Measurements from ENCODE around the gene KLHL28. TPM values are rescaled to one million over a fixed set of nuclear protein-coding genes. Genes with fewer than 3 reads are reported as not detected.

The KLHL28 gene
- total RNA-seq, 1 experiment from 2014 or later: 11.2 TPM

- TF ChIP-seq SP1 (IDR thresholded peaks at IDR 0.05; ENCODE audit: low read depth): no peak
- no peak for TF ChIP-seq SRF (IDR thresholded peaks at IDR 0.05; ENCODE audit: low read depth)
- no peak for TF ChIP-seq ELF1 (IDR thresholded peaks at IDR 0.05; ENCODE audit: borderline replicate concordance, low read depth)
These were observed 19.5 kb upstream of the KLHL28 start (continued) for GRCh38 chr14:44981198-44981597.

- H3K9ac ChIP-seq (ENCODE audit: low read length): no peak overlapping the region
- H3K36me3 ChIP-seq (ENCODE audit: control insufficient read depth in 1 of 2, insufficient read depth in 2 of 2, low read length in 2 of 2): no peaks in the 10 kb centered on the region
- no peaks in the 10 kb centered on the region for H3K27me3 ChIP-seq (ENCODE audit: insufficient read depth, low read length)
- no peaks in the 10 kb centered on the region for H3K9me3 ChIP-seq (ENCODE audit: control insufficient read depth in 1 of 2, insufficient read depth in 1 of 2, low read depth in 1 of 2, low read length in 2 of 2)
- TF ChIP-seq EZH2 (IDR thresholded peaks at IDR 0.05) (no peak), JUND (IDR thresholded peaks at IDR 0.05) (no peak), SIN3A (IDR thresholded peaks at IDR 0.05; ENCODE audit: low read depth) (no peak)
- no peak overlapping the region for H3K4me2 ChIP-seq (ENCODE audit: low read length)
- ChIA-PET CTCF (no interaction called here), RAD21 (ENCODE audit: low non-redundant PET in 1 of 2, low total read pairs in 2 of 2, uncharacterized antibody in 2 of 2, unreplicated experiment in 2 of 2) (no interaction called here), POLR2A (no interaction called here)
- no peaks in the 10 kb centered on the region; the same call in 1 of the 2 replicates for H3K79me2 ChIP-seq (ENCODE audit: insufficient read depth, low read length)
- no TSS peak for BruUV-seq (replicated peaks)
- H2AFZ ChIP-seq (ENCODE audit: low read depth, low read length, poor library complexity, severe bottlenecking): no peak overlapping the region
- no peak overlapping the region for H3K27ac ChIP-seq (ENCODE audit: low read depth, low read length)
- DNase-seq (ENCODE audit: low read depth, low spot score) (no peak), ATAC-seq (no peak)
- intact Hi-C loops (cut with micrococcal nuclease): no loop called here
- H3K4me3 ChIP-seq (replicated peaks in 1 of 2; ENCODE audit: low read depth in 1 of 2, low read length in 2 of 2): no peak overlapping the region
- H3K9me2 ChIP-seq (ENCODE audit: insufficient read depth): no peaks in the 10 kb centered on the region
- H3K4me1 ChIP-seq (ENCODE audit: control insufficient read depth in 1 of 2, insufficient read depth in 2 of 2, low read length in 2 of 2): no peaks in the 10 kb centered on the region
- H4K20me1 ChIP-seq (ENCODE audit: insufficient read depth): no peaks in the 10 kb centered on the region
These were observed 18.1 kb upstream of the KLHL28 start for GRCh38 chr14:44979740-44980356.

- DNase-seq (ENCODE audit: low read depth, low spot score) (no peak), ATAC-seq (no peak)
- H3K4me2 ChIP-seq (ENCODE audit: low read length): no peak overlapping the region
- H2AFZ ChIP-seq (ENCODE audit: low read depth, low read length, poor library complexity, severe bottlenecking): no peak overlapping the region
- H3K9me2 ChIP-seq (ENCODE audit: insufficient read depth): no peaks in the 10 kb centered on the region
- intact Hi-C loops (cut with micrococcal nuclease): no loop called here
- no peaks in the 10 kb centered on the region; the same call in 1 of the 2 replicates for H3K79me2 ChIP-seq (ENCODE audit: insufficient read depth, low read length)
- H3K27ac ChIP-seq (ENCODE audit: low read depth, low read length): no peak overlapping the region
- no peaks in the 10 kb centered on the region for H3K4me1 ChIP-seq (ENCODE audit: control insufficient read depth in 1 of 2, insufficient read depth in 2 of 2, low read length in 2 of 2)
- no peak overlapping the region for H3K4me3 ChIP-seq (replicated peaks in 1 of 2; ENCODE audit: low read depth in 1 of 2, low read length in 2 of 2)
- H3K36me3 ChIP-seq (ENCODE audit: control insufficient read depth in 1 of 2, insufficient read depth in 2 of 2, low read length in 2 of 2): no peaks in the 10 kb centered on the region
- H3K9me3 ChIP-seq (ENCODE audit: control insufficient read depth in 1 of 2, insufficient read depth in 1 of 2, low read depth in 1 of 2, low read length in 2 of 2): no peaks in the 10 kb centered on the region
- H4K20me1 ChIP-seq (ENCODE audit: insufficient read depth): no peaks in the 10 kb centered on the region
- no peaks in the 10 kb centered on the region for H3K27me3 ChIP-seq (ENCODE audit: insufficient read depth, low read length)
- no peak for TF ChIP-seq RAD21 (IDR thresholded peaks at IDR 0.05; ENCODE audit: low read depth)
- TF ChIP-seq YY1 (IDR thresholded peaks at IDR 0.05; ENCODE audit: extremely low read depth, insufficient replicate concordance, low read depth, low read length): no peak
- TF ChIP-seq EGR1 (IDR thresholded peaks at IDR 0.05; ENCODE audit: low read depth): no peak
- TF ChIP-seq TCF7L2 (IDR thresholded peaks at IDR 0.05; ENCODE audit: borderline replicate concordance, extremely low read depth, insufficient read depth, insufficient read length): no peak
- TF ChIP-seq ATF3 (IDR thresholded peaks at IDR 0.05): no peak
- no peak for TF ChIP-seq CTCF (IDR thresholded peaks at IDR 0.05 in 2 of 3, conservative IDR thresholded peaks at IDR 0.05 in 1 of 3; ENCODE audit: borderline replicate concordance in 1 of 3, insufficient read depth in 1 of 3, low read depth in 2 of 3, low read length in 2 of 3)
- TF ChIP-seq CBX3 (IDR thresholded peaks at IDR 0.05; ENCODE audit: low read depth): no peak
- no peak for TF ChIP-seq ZNF274 (IDR thresholded peaks at IDR 0.05; ENCODE audit: low read depth, low read length)
- TF ChIP-seq EZH2phosphoT487 (IDR thresholded peaks at IDR 0.05; ENCODE audit: borderline replicate concordance): no peak
- no peak for TF ChIP-seq ZFX (IDR thresholded peaks at IDR 0.05)
- no peak overlapping the region for H3K9ac ChIP-seq (ENCODE audit: low read length)
- ChIA-PET POLR2A (no interaction called here), RAD21 (ENCODE audit: low non-redundant PET in 1 of 2, low total read pairs in 2 of 2, uncharacterized antibody in 2 of 2, unreplicated experiment in 2 of 2) (no interaction called here), CTCF (no interaction called here)
- no TSS peak for BruUV-seq (replicated peaks)
These were observed 17.5 kb upstream of the KLHL28 start for GRCh38 chr14:44979273-44979672.
